Measurements from ENCODE around the gene COL23A1. TPM values are rescaled to one million over a fixed set of nuclear protein-coding genes. Genes with fewer than 3 reads are reported as not detected.

COL23A1 gene
- total and polyA plus RNA-seq, 2 of the 8 experiments (the other 6 are each of a cell fraction or from before 2014, with no cell fraction given): 3.1 to 4.7 TPM

- no peak overlapping the region for H2BK5ac ChIP-seq (ENCODE audit: low read depth, low read length)
- H3K79me1 ChIP-seq (ENCODE audit: low read depth, low read length): peaks cover 4% of the 10 kb centered on the region; the same call in 1 of the 2 replicates
- no peak overlapping the region for H2BK120ac ChIP-seq (replicated peaks; ENCODE audit: low read depth, low read length)
- H3K27ac ChIP-seq (ENCODE audit: low read depth, low read length): no peak overlapping the region
- DNase-seq (ENCODE audit: low read depth in 1 of 2, low spot score in 2 of 2) (no peak), FAIRE-seq (no peak)
- H3K14ac ChIP-seq (ENCODE audit: insufficient read length): no peak overlapping the region
- H3K9ac ChIP-seq (replicated peaks in 1 of 4; ENCODE audit: extremely low read depth in 1 of 4, low read depth in 3 of 4, low read length in 3 of 4): no peak overlapping the region
- ChIA-PET POLR2A (ENCODE audit: partially characterized antibody) (no interaction called here), CTCF (ENCODE audit: partially characterized antibody) (interaction anchor here (0.7 to 2.2 kb wide), 7 partner anchors 16 to 109 kb away, joined by 3 to 8 read pairs (median 4); no protein-coding TSS in a partner anchor)
- H3K36me3 ChIP-seq (ENCODE audit: control insufficient read depth in 2 of 4, insufficient read depth in 4 of 4, low read length in 3 of 4): no peaks in the 10 kb centered on the region
- no peak overlapping the region; the same call in 1 of the 2 replicates for H4K8ac ChIP-seq (ENCODE audit: extremely low read depth, insufficient read depth, low read length)
- no peak overlapping the region for H3K18ac ChIP-seq (ENCODE audit: extremely low read depth, low read length)
- no peaks in the 10 kb centered on the region for H3K9me3 ChIP-seq (ENCODE audit: insufficient read depth in 2 of 2, low read depth in 1 of 2, low read length in 1 of 2)
- no peak overlapping the region for H2AFZ ChIP-seq (ENCODE audit: low read length)
- H3K4ac ChIP-seq (replicated peaks; ENCODE audit: insufficient read length, low read depth, low read length): no peak overlapping the region
- H2AK5ac ChIP-seq (ENCODE audit: low read depth, low read length): no peak overlapping the region
- H4K91ac ChIP-seq (replicated peaks; ENCODE audit: insufficient read length, low read length): peak overlapping the region; percentile 61
- H3K56ac ChIP-seq (replicated peaks; ENCODE audit: insufficient read length, low read depth, low read length): no peak overlapping the region
- H3K23me2 ChIP-seq (ENCODE audit: low read depth, low read length): no peaks in the 10 kb centered on the region
- no peak overlapping the region for H4K5ac ChIP-seq (ENCODE audit: insufficient read length, low read depth, low read length)
- H2BK12ac ChIP-seq (ENCODE audit: low read depth, low read length): no peak overlapping the region
- H2BK20ac ChIP-seq (ENCODE audit: low read length): no peak overlapping the region
- no peaks in the 10 kb centered on the region for H3K27me3 ChIP-seq (replicated peaks in 1 of 4; ENCODE audit: control insufficient read depth in 3 of 4, extremely low read depth in 1 of 4, insufficient read depth in 3 of 4, low read length in 3 of 4)
- no peak overlapping the region for H3K4me2 ChIP-seq (ENCODE audit: insufficient read depth in 1 of 2, low read depth in 2 of 2, low read length in 2 of 2)
- 88% methylated on average over 8 of the region's 8 CpGs; no CpG with 5 or more reads in 1 of the 2 experiments for WGBS, 2 experiments (ENCODE audit: extremely low coverage in 1 of 2, insufficient coverage in 1 of 2, insufficient read length in 1 of 2, insufficient replicate concordance in 2 of 2, low coverage in 1 of 2, low lambda C conversion rate in 2 of 2, missing lambda C conversion rate in 1 of 2)
- peaks cover 0 to 12% (median 7%) of the 10 kb centered on the region in 4 experiments; a peak in 5 of 7 replicates for H3K4me1 ChIP-seq (replicated peaks in 1 of 4; ENCODE audit: control insufficient read depth in 3 of 4, insufficient read depth in 4 of 4, low read length in 3 of 4)
- no peak overlapping the region for H3K4me3 ChIP-seq (ENCODE audit: extremely low read depth in 1 of 4, insufficient read depth in 2 of 4, low read depth in 3 of 4, low read length in 4 of 4)
- H3K79me2 ChIP-seq (ENCODE audit: control insufficient read depth in 1 of 2, insufficient read depth in 2 of 2, low read length in 2 of 2): no peaks in the 10 kb centered on the region
- H4K20me1 ChIP-seq (replicated peaks in 1 of 2; ENCODE audit: control insufficient read depth in 1 of 2, insufficient read depth in 2 of 2, low read length in 2 of 2): peaks cover 0 to 2% of the 10 kb centered on the region in 2 experiments
- H2BK15ac ChIP-seq (ENCODE audit: low read length): no peak overlapping the region
- H3K23ac ChIP-seq (ENCODE audit: insufficient read length): no peak overlapping the region
- no peak for TF ChIP-seq SIN3A (conservative IDR thresholded peaks at IDR 0.05 in 1 of 2, IDR thresholded peaks at IDR 0.05 in 1 of 2; ENCODE audit: low read depth in 1 of 2, low read length in 2 of 2)
- TF ChIP-seq RBBP5 (IDR thresholded peaks at IDR 0.05; ENCODE audit: borderline replicate concordance, low read depth, low read length): no peak
- TF ChIP-seq NANOG (IDR thresholded peaks at IDR 0.05; ENCODE audit: insufficient read depth, low read depth, low read length, poor library complexity, severe bottlenecking): no peak
- TF ChIP-seq SP4 (IDR thresholded peaks at IDR 0.05; ENCODE audit: low read length): no peak
- no peak for TF ChIP-seq GABPA (IDR thresholded peaks at IDR 0.05; ENCODE audit: borderline replicate concordance, insufficient read depth, low read length)
- no peak for TF ChIP-seq RFX5 (IDR thresholded peaks at IDR 0.05; ENCODE audit: borderline replicate concordance, low read depth, low read length)
- no peak for TF ChIP-seq TBP (IDR thresholded peaks at IDR 0.05; ENCODE audit: low read depth, low read length)
- TF ChIP-seq KDM5A (IDR thresholded peaks at IDR 0.05; ENCODE audit: low read length): no peak
Observed at GRCh38 chr5:178389026-178389729, 201.0 kb downstream of the COL23A1 start.

Data from H1 (cell line).